Measurements from ENCODE around the gene CTSL.
A peak's percentile ranks its signal among the peaks of the same experiment; 100 is the strongest.

CTSL gene

DNA sequence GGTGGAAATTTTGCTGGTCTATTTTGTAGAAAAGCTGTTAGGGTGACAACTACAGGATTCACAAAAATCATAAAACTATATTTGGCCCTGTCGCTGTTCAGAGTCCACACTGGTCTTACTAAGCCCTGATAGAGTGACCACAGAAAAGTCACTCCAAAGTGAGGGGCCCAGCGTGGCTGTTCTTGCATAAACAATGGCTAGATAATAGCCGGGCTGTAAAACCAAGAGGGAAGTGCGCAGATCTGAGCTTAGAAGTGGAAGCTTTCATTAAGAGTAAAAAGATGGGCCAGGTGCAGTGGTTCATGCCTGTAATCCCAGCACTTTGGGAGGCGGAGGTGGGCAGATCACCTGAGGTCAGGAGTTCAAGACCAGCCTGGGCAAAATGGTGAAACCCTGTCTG, 15.5 kb upstream of the CTSL start:
- H3K4me3 ChIP-seq (ENCODE audit: low read depth in 1 of 2, low read length in 2 of 2), result no peak overlapping the region
- no peaks in the 10 kb centered on the region for H3K27me3 ChIP-seq (ENCODE audit: control insufficient read depth in 1 of 2, insufficient read depth in 2 of 2, low read length in 2 of 2)
- peaks cover 5 to 11% of the 10 kb centered on the region in 2 donors for H3K4me1 ChIP-seq (ENCODE audit: control insufficient read depth in 1 of 2, insufficient read depth in 2 of 2, low read length in 2 of 2)
- H3K36me3 ChIP-seq (ENCODE audit: control insufficient read depth in 1 of 2, insufficient read depth in 2 of 2, low read length in 2 of 2), result peaks cover 15% of the 10 kb centered on the region in 2 donors
- H3K27ac ChIP-seq (ENCODE audit: low read depth, low read length), result no peak overlapping the region
- H3K9ac ChIP-seq (ENCODE audit: low read depth in 1 of 2, low read length in 2 of 2), result no peak overlapping the region
- no peaks in the 10 kb centered on the region for H3K9me3 ChIP-seq (ENCODE audit: control insufficient read depth in 1 of 2, low read length in 2 of 2)

DNA sequence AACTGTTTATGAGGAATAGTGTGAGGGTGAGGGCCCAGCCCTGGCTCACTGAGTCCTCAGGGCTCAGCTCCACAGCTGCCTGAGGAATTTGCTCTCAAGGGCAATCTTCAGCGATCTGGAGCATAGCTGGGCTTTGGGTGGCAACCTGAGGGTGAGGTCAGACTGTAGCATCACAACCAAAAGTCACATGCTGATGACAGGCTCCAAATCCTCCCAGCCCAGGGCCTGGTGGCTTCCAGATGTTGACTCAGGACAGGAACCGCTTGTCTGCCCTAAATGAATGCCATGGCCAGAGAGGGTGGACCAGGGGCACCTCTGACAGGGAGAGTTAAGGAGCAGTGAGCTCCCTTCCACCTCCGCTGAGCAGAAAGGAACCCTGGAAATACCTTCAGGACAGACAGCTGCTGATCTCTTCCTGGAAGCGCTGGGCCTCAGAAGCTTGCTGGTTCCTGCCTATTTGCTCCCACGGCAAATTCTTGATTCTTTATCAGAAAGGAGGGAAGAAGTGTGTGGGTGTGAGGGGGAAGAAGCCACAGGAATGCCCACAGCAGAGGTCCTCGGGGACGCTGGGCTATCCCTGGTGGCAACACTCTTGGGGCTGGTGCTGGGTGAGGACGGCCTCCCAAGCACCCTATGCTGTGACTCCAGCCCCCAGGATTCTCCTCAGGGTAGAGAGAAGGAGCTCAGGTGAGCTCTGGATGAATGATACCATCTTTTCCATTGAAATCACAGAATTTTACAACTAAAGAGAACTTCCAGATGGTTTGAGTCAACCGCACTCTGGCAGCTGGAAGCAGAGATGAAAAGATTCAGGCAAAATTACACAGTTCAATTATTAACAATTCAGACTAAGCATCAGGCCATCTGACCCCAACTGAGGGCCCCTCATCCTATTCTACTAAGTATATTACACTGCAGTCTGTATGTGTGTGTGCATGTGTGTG, 13.8 kb upstream of the CTSL start:
- Histone ChIP-seq H3K9me3 (ENCODE audit: control insufficient read depth in 1 of 2, low read length in 2 of 2) (no peaks in the 10 kb centered on the region), H3K27me3 (ENCODE audit: control insufficient read depth in 1 of 2, insufficient read depth in 2 of 2, low read length in 2 of 2) (no peaks in the 10 kb centered on the region), H3K4me1 (ENCODE audit: control insufficient read depth in 1 of 2, insufficient read depth in 2 of 2, low read length in 2 of 2) (peaks cover 5 to 11% of the 10 kb centered on the region in 2 donors), H3K9ac (ENCODE audit: low read depth in 1 of 2, low read length in 2 of 2) (no peak overlapping the region), H3K27ac (ENCODE audit: low read depth, low read length) (no peak overlapping the region), H3K36me3 (ENCODE audit: control insufficient read depth in 1 of 2, insufficient read depth in 2 of 2, low read length in 2 of 2) (peaks cover 3 to 5% of the 10 kb centered on the region in 2 donors), H3K4me3 (ENCODE audit: low read depth in 1 of 2, low read length in 2 of 2) (no peak overlapping the region)

DNA sequence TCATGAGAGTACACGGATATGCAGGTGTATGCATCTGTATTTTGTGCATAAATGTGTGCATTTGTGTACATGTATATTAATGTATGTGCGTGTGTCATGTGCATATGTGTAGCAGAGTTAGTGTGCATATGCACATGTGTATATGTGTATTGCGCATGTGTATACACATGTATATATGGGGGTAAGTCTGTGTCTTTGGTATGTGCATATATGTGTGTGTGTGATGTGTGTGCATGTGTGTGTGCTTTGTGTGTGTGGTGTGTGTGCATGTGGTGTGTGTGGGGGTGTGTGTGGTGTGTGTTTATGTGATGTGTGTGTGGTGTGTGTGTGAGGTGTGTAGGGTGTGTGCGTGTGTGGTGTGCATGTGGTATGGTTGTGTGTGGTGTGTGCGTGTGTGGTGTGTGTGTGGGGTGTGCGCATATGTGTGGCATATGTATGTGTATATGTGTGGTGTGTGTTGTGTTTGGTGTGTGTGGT, 13.1 kb upstream of the CTSL start:
- Histone ChIP-seq H3K9me3 (ENCODE audit: control insufficient read depth in 1 of 2, low read length in 2 of 2) (no peaks in the 10 kb centered on the region), H3K27me3 (ENCODE audit: control insufficient read depth in 1 of 2, insufficient read depth in 2 of 2, low read length in 2 of 2) (no peaks in the 10 kb centered on the region), H3K36me3 (ENCODE audit: control insufficient read depth in 1 of 2, insufficient read depth in 2 of 2, low read length in 2 of 2) (peaks cover under 1 to 3% of the 10 kb centered on the region in 2 donors), H3K4me1 (ENCODE audit: control insufficient read depth in 1 of 2, insufficient read depth in 2 of 2, low read length in 2 of 2) (peaks cover 5 to 11% of the 10 kb centered on the region in 2 donors), H3K4me3 (ENCODE audit: low read depth in 1 of 2, low read length in 2 of 2) (no peak overlapping the region), H3K27ac (ENCODE audit: low read depth, low read length) (peak overlapping the region; percentile 45), H3K9ac (ENCODE audit: low read depth in 1 of 2, low read length in 2 of 2) (no peak overlapping the region)

DNA sequence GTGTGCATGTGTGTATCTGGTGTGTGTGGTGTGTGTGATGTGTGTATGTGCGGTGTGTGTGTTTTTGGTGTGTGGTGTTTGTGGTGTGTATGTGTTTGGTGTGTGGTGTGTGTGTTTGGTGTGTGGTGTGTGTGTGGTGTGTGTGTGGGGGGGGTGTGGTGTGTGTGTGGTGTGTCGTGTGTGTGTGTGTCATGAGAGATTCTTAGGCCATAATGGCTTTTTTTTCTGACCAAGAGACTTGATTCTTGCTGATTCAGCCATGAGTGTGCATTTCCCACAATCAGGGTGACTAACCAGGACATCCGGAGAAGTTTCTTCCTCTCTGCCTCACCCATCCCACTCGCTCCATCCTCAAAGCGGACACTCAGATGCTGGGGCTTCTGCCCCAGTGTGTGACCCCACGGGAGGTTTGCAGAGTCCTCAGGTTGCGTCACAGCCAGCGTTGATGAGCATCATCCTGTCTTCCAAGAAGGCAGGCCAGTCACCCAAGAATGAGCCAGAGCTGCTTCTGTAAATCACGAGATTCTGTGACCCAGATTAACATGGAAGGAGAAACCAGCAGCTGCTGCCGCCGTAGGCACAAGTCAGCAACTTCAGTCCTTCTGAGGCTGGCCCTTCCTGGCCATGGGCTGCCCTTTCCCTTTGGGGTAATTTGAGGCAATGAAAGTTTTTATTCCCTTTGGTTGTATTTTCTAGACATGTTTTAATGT, 12.5 kb upstream of the CTSL start:
- Histone ChIP-seq H3K27me3 (ENCODE audit: control insufficient read depth in 1 of 2, insufficient read depth in 2 of 2, low read length in 2 of 2) (no peaks in the 10 kb centered on the region), H3K4me1 (ENCODE audit: control insufficient read depth in 1 of 2, insufficient read depth in 2 of 2, low read length in 2 of 2) (peaks cover 5 to 11% of the 10 kb centered on the region in 2 donors), H3K9me3 (ENCODE audit: control insufficient read depth in 1 of 2, low read length in 2 of 2) (no peaks in the 10 kb centered on the region), H3K36me3 (ENCODE audit: control insufficient read depth in 1 of 2, insufficient read depth in 2 of 2, low read length in 2 of 2) (no peaks in the 10 kb centered on the region), H3K4me3 (ENCODE audit: low read depth in 1 of 2, low read length in 2 of 2) (peak overlapping the region in 1 of 2 donors; percentile 41), H3K27ac (ENCODE audit: low read depth, low read length) (peak overlapping the region; percentile 45), H3K9ac (ENCODE audit: low read depth in 1 of 2, low read length in 2 of 2) (no peak overlapping the region)

DNA sequence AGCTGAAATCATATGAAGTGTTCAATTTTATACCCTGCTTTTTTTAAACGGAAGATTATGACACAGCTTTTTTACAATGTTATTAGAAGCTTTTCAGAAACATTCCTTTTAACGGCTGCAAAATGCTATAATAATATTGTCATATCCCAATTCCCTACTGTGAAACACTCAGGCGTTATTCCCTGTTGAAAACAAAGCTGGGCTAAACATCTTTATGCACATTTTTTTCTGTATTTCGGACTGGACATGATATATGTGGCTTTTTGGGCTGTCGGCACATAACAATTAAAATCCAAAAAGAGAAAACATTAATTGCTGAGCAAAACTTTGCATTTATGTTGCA, 12.0 kb upstream of the CTSL start:
- peaks cover 5 to 11% of the 10 kb centered on the region in 2 donors for H3K4me1 ChIP-seq (ENCODE audit: control insufficient read depth in 1 of 2, insufficient read depth in 2 of 2, low read length in 2 of 2)
- H3K36me3 ChIP-seq (ENCODE audit: control insufficient read depth in 1 of 2, insufficient read depth in 2 of 2, low read length in 2 of 2), result no peaks in the 10 kb centered on the region
- H3K27me3 ChIP-seq (ENCODE audit: control insufficient read depth in 1 of 2, insufficient read depth in 2 of 2, low read length in 2 of 2), result no peaks in the 10 kb centered on the region
- no peak overlapping the region for H3K27ac ChIP-seq (ENCODE audit: low read depth, low read length)
- H3K9ac ChIP-seq (ENCODE audit: low read depth in 1 of 2, low read length in 2 of 2), result no peak overlapping the region
- no peaks in the 10 kb centered on the region for H3K9me3 ChIP-seq (ENCODE audit: control insufficient read depth in 1 of 2, low read length in 2 of 2)
- no peak overlapping the region for H3K4me3 ChIP-seq (ENCODE audit: low read depth in 1 of 2, low read length in 2 of 2)

DNA sequence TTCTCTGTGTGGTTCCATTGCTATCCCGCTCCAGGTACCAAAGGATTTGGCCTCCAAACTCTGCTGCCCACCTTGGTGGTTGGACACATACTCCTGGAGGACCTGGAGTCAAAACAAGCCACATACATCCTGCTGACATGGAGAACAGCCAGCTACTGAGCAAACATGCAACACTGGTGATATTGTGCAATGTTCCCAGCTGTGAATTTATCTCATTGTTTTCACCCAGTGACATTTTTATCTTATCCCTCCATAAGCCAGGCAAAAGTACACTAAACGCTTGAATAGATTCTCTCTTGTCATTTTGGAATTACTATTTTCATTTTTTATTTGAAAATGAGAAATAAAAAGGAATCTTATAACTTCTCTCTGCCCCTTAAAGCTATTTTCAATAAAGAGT, 11.1 kb upstream of the CTSL start:
- H3K27me3 ChIP-seq (ENCODE audit: control insufficient read depth in 1 of 2, insufficient read depth in 2 of 2, low read length in 2 of 2), result no peaks in the 10 kb centered on the region
- no peak overlapping the region for H3K9ac ChIP-seq (ENCODE audit: low read depth in 1 of 2, low read length in 2 of 2)
- no peaks in the 10 kb centered on the region for H3K36me3 ChIP-seq (ENCODE audit: control insufficient read depth in 1 of 2, insufficient read depth in 2 of 2, low read length in 2 of 2)
- H3K27ac ChIP-seq (ENCODE audit: low read depth, low read length), result no peak overlapping the region
- H3K4me3 ChIP-seq (ENCODE audit: low read depth in 1 of 2, low read length in 2 of 2), result no peak overlapping the region
- no peaks in the 10 kb centered on the region for H3K9me3 ChIP-seq (ENCODE audit: control insufficient read depth in 1 of 2, low read length in 2 of 2)
- peaks cover 5 to 11% of the 10 kb centered on the region in 2 donors for H3K4me1 ChIP-seq (ENCODE audit: control insufficient read depth in 1 of 2, insufficient read depth in 2 of 2, low read length in 2 of 2)

DNA sequence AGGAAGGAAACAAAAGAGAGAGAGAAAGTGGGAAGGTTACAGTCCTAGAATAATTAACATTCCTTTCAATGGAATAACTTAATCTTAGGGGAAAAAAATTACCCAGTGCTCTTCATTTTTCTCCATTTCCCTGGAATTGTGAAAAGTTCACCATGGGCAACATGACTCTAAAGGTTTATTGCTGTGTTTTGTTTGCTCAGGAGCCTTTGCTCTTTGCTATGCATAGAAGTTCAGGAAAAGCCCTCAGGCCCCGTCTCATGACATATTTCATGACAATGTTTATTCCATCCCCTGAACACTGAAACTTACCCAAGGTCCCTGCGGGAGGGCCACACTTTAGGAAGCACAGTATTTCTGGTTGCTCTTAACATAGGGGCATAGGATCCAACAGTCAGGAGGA, 9.8 kb upstream of the CTSL start:
- Histone ChIP-seq H3K4me1 (ENCODE audit: control insufficient read depth in 1 of 2, insufficient read depth in 2 of 2, low read length in 2 of 2) (peaks cover 5 to 11% of the 10 kb centered on the region in 2 donors), H3K27me3 (ENCODE audit: control insufficient read depth in 1 of 2, insufficient read depth in 2 of 2, low read length in 2 of 2) (no peaks in the 10 kb centered on the region), H3K9me3 (ENCODE audit: control insufficient read depth in 1 of 2, low read length in 2 of 2) (no peaks in the 10 kb centered on the region), H3K36me3 (ENCODE audit: control insufficient read depth in 1 of 2, insufficient read depth in 2 of 2, low read length in 2 of 2) (no peaks in the 10 kb centered on the region), H3K9ac (ENCODE audit: low read depth in 1 of 2, low read length in 2 of 2) (no peak overlapping the region), H3K4me3 (ENCODE audit: low read depth in 1 of 2, low read length in 2 of 2) (no peak overlapping the region), H3K27ac (ENCODE audit: low read depth, low read length) (no peak overlapping the region)

DNA sequence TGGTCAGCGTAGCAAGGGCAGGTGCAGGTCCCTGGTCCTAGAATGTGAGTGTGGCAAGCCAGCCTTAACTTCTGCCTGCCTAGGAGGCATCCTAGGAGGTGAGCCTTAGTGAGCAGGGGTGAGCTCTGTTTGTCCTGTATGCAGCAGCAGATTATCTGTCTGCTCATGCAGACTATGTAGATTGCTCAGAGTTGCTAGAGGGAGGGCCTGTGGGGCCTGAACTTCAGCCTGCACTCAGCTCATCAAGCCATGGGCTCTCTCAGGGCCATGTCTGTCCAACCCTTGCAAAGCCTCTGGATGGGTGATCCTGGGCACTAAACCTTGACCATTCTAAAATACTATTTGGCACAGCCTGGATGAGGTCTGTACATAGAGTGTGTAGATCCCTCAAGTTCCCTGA, 8.5 kb upstream of the CTSL start:
- Histone ChIP-seq H3K36me3 (ENCODE audit: control insufficient read depth in 1 of 2, insufficient read depth in 2 of 2, low read length in 2 of 2) (no peaks in the 10 kb centered on the region), H3K9me3 (ENCODE audit: control insufficient read depth in 1 of 2, low read length in 2 of 2) (no peaks in the 10 kb centered on the region), H3K9ac (ENCODE audit: low read depth in 1 of 2, low read length in 2 of 2) (no peak overlapping the region), H3K27me3 (ENCODE audit: control insufficient read depth in 1 of 2, insufficient read depth in 2 of 2, low read length in 2 of 2) (no peaks in the 10 kb centered on the region), H3K4me3 (ENCODE audit: low read depth in 1 of 2, low read length in 2 of 2) (no peak overlapping the region), H3K4me1 (ENCODE audit: control insufficient read depth in 1 of 2, insufficient read depth in 2 of 2, low read length in 2 of 2) (peaks cover 5 to 11% of the 10 kb centered on the region in 2 donors), H3K27ac (ENCODE audit: low read depth, low read length) (no peak overlapping the region)

DNA sequence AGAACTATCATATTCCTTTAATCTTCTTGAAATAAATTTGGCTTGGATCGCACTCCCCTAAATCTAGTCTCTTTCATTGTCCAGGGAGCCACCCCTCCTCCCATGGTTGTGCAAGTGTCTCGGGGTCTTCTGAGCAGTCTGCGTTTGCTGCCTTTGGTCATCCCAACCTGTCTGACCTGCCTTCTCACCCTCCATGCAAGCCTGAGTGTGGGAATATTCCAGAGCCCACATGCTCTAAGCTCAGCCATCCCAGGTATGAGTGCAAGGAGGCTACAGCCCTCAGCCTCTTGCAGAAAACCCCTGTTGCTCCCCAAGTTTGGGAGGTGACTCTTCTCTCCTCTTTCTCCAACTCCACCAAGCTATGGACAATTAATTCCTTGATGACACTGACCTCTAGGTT, 7.7 kb upstream of the CTSL start:
- H3K36me3 ChIP-seq (ENCODE audit: control insufficient read depth in 1 of 2, insufficient read depth in 2 of 2, low read length in 2 of 2), result no peaks in the 10 kb centered on the region
- H3K4me1 ChIP-seq (ENCODE audit: control insufficient read depth in 1 of 2, insufficient read depth in 2 of 2, low read length in 2 of 2), result peaks cover 1 to 11% of the 10 kb centered on the region in 2 donors
- H3K9me3 ChIP-seq (ENCODE audit: control insufficient read depth in 1 of 2, low read length in 2 of 2), result no peaks in the 10 kb centered on the region
- no peak overlapping the region for H3K4me3 ChIP-seq (ENCODE audit: low read depth in 1 of 2, low read length in 2 of 2)
- H3K9ac ChIP-seq (ENCODE audit: low read depth in 1 of 2, low read length in 2 of 2), result no peak overlapping the region
- no peaks in the 10 kb centered on the region for H3K27me3 ChIP-seq (ENCODE audit: control insufficient read depth in 1 of 2, insufficient read depth in 2 of 2, low read length in 2 of 2)
- no peak overlapping the region for H3K27ac ChIP-seq (ENCODE audit: low read depth, low read length)
